Stomach (tissue), 4 donors: ENCODE data around the gene SMIM21.

ENCODE experiments used
- POLR2A ChIP-seq, 4 donors: fragments of 450-650 bp; IDR thresholded peaks; one replicate each; pipeline ENCODE4 v1.6.1; 2016; ENCODE audit warnings: antibody characterized with exemption in 4 of 4, control low read depth in 2 of 4, mild to moderate bottlenecking in 1 of 4, moderate library complexity in 1 of 4
- POLR2AphosphoS5 ChIP-seq, 3 donors: sonication (generic); formaldehyde crosslinking; IDR thresholded peaks; one replicate each; pipeline ENCODE4 v1.6.1; 2016; ENCODE audit warnings: antibody characterized with exemption in 3 of 3
- TF ChIP-seq, protein P1 (sequence below), 7 experiments: fragments of 450-650 bp in 4 of 7; fragments of 200-600 bp in 3 of 7; sonication (generic) in 3 of 7; IDR thresholded peaks; one replicate each; pipeline ENCODE4 v1.5.1; 2016 to 2019; ENCODE audit warnings: antibody characterized with exemption in 7 of 7, control low read depth in 2 of 7, mild to moderate bottlenecking in 1 of 7

DNA sequence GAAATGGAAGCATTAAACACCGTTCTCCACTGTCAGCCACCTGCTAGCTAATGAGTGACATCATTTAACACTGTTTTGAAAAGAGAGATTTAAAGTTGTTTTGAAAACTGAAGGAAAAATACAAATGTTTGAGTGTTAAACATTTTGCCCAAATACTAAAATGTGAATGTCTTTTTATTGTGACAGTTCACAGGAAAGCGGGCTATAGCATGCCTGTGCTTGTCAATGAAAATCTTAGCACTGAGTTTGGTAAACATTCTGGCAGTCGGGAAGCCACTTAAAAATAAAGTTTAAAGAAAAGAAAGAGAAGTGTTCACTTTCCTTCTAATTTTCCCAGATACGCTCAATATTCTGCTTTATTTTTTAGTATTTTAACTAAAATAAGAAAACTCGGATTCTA, 40.3 kb upstream of the SMIM21 start:
- TF ChIP-seq, protein P1, sequence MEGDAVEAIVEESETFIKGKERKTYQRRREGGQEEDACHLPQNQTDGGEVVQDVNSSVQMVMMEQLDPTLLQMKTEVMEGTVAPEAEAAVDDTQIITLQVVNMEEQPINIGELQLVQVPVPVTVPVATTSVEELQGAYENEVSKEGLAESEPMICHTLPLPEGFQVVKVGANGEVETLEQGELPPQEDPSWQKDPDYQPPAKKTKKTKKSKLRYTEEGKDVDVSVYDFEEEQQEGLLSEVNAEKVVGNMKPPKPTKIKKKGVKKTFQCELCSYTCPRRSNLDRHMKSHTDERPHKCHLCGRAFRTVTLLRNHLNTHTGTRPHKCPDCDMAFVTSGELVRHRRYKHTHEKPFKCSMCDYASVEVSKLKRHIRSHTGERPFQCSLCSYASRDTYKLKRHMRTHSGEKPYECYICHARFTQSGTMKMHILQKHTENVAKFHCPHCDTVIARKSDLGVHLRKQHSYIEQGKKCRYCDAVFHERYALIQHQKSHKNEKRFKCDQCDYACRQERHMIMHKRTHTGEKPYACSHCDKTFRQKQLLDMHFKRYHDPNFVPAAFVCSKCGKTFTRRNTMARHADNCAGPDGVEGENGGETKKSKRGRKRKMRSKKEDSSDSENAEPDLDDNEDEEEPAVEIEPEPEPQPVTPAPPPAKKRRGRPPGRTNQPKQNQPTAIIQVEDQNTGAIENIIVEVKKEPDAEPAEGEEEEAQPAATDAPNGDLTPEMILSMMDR (IDR thresholded peaks at IDR 0.05) = no peak
- TF ChIP-seq POLR2AphosphoS5 (IDR thresholded peaks at IDR 0.05) (no peak), POLR2A (IDR thresholded peaks at IDR 0.05) (no peak)
